PC-9 (cell line): ENCODE data around the gene HLA-DQB2.

Source experiments
- CTCF ChIP-seq: fragments of 200-600 bp; sonication (generic); conservative IDR thresholded peaks from 2 replicates; pipeline ENCODE4 v1.6.1; 2017; ENCODE audit warnings: mixed run types, antibody characterized with exemption, mild to moderate bottlenecking, moderate library complexity
- EZH2 ChIP-seq: fragments of 200-600 bp; sonication (generic); IDR thresholded peaks from 2 replicates; pipeline ENCODE4 v1.8.0; 2017; ENCODE audit warnings: antibody characterized with exemption, low read depth

GRCh38 chr6:32742374-32742773, 21.0 kb downstream of the HLA-DQB2 start:
- TF ChIP-seq CTCF (no peak), EZH2 (no peak)
